CD14-positive monocyte (primary cell): ENCODE results near the gene STAP2. TPM values are rescaled to one million over a fixed set of nuclear protein-coding genes. Genes with fewer than 3 reads are reported as not detected.
A peak's percentile ranks its signal among the peaks of the same experiment; 100 is the strongest.

ENCODE experiments used
- DNase-seq, 3 donors: peaks; one replicate each; pipeline ENCODE4 v3.0.0-alpha.2; 2011 to 2022
- H2AFZ ChIP-seq: 2 replicates; pipeline ENCODE4 v1.6.0; 2012; ENCODE audit warnings: mild to moderate bottlenecking, low read depth, low read length, inconsistent platforms; ENCODE audit not compliant: insufficient read depth, poor library complexity, severe bottlenecking
- H3K27ac ChIP-seq, 2 donors: 1 replicate in 1 of 2; 2 replicates in 1 of 2; pipeline ENCODE4 v1.5.1; 2012 to 2013; ENCODE audit warnings: low read length in 2 of 2, control low read depth in 1 of 2, inconsistent platforms in 1 of 2, low read depth in 1 of 2, mild to moderate bottlenecking in 1 of 2
- H3K27me3 ChIP-seq, 2 donors: one replicate each; pipeline versions ENCODE4 v1.6.0 to v1.6.1; 2011 to 2013; ENCODE audit warnings: low read length in 2 of 2; ENCODE audit not compliant: control insufficient read depth in 2 of 2, insufficient read depth in 2 of 2
- H3K36me3 ChIP-seq, 2 donors: replicated peaks in 1 of 2; 1 replicate in 1 of 2; 2 replicates in 1 of 2; pipeline versions ENCODE4 v1.5.1 to v1.6.1; 2012 to 2013; ENCODE audit warnings: low read length in 2 of 2, control low read depth in 1 of 2, inconsistent platforms in 1 of 2, mild to moderate bottlenecking in 1 of 2; ENCODE audit not compliant: insufficient read depth in 2 of 2, control insufficient read depth in 1 of 2
- H3K4me1 ChIP-seq, 2 donors: 1 replicate in 1 of 2; 2 replicates in 1 of 2; pipeline versions ENCODE4 v1.5.1 to v1.6.1; 2012 to 2013; ENCODE audit warnings: low read length in 2 of 2, control low read depth in 1 of 2, inconsistent platforms in 1 of 2, mild to moderate bottlenecking in 1 of 2, moderate library complexity in 1 of 2; ENCODE audit not compliant: insufficient read depth in 2 of 2, control insufficient read depth in 1 of 2
- H3K4me2 ChIP-seq: replicated peaks from 2 replicates; pipeline ENCODE3; 2012; ENCODE audit warnings: low read length, moderate library complexity, mild to moderate bottlenecking; ENCODE audit not compliant: poor library complexity, severe bottlenecking; ENCODE audit errors: extremely low read depth
- H3K4me3 ChIP-seq, 3 experiments: fragments of 200-600 bp in 1 of 3; sonication (generic) in 1 of 3; replicated peaks in 1 of 3; 1 replicate in 2 of 3; 2 replicates in 1 of 3; pipeline ENCODE4 v1.5.1; 2011 to 2013; ENCODE audit warnings: low read length in 3 of 3, mild to moderate bottlenecking in 3 of 3, control low read depth in 2 of 3, low read depth in 2 of 3, inconsistent platforms in 1 of 3, moderate library complexity in 1 of 3
- H3K79me2 ChIP-seq: 2 replicates; pipeline ENCODE4 v1.6.0; 2012; ENCODE audit warnings: mild to moderate bottlenecking, control low read depth, inconsistent platforms, low read length, moderate library complexity; ENCODE audit not compliant: insufficient read depth
- H3K9ac ChIP-seq: 2 replicates; pipeline ENCODE4 v1.6.0; 2017; ENCODE audit warnings: low read length, mild to moderate bottlenecking; ENCODE audit not compliant: insufficient read depth, poor library complexity, severe bottlenecking
- H3K9me3 ChIP-seq, 2 donors: replicated peaks in 1 of 2; 1 replicate in 1 of 2; 2 replicates in 1 of 2; pipeline versions ENCODE4 v1.5.1 to v1.6.1; 2012 to 2013; ENCODE audit warnings: low read length in 2 of 2, control low read depth in 1 of 2; ENCODE audit not compliant: control insufficient read depth in 1 of 2, insufficient read depth in 1 of 2
- H4K20me1 ChIP-seq: 2 replicates; pipeline ENCODE4 v1.6.0; 2012; ENCODE audit warnings: mild to moderate bottlenecking, low read length, control low read depth, moderate library complexity; ENCODE audit not compliant: insufficient read depth
- H3K27ac Mint-ChIP-seq, 7 donors: one replicate each; pipeline ENCODE4 v1.8.0; 2020; ENCODE audit warnings: mild to moderate bottlenecking in 7 of 7, mixed read lengths in 7 of 7, moderate library complexity in 6 of 7, inconsistent platforms in 2 of 7
- H3K27me3 Mint-ChIP-seq, 3 donors: one replicate each; pipeline ENCODE4 v1.8.0; 2021 to 2022; ENCODE audit warnings: low read depth in 3 of 3, mild to moderate bottlenecking in 3 of 3, mixed read lengths in 3 of 3, moderate library complexity in 3 of 3, inconsistent platforms in 1 of 3
- H3K36me3 Mint-ChIP-seq, 2 donors: one replicate each; pipeline ENCODE4 v1.8.0; 2020; ENCODE audit warnings: mixed read lengths in 2 of 2, inconsistent platforms in 1 of 2, mild to moderate bottlenecking in 1 of 2
- H3K4me1 Mint-ChIP-seq: one replicate; pipeline ENCODE4 v1.8.0; 2020; ENCODE audit warnings: mild to moderate bottlenecking, mixed read lengths
- H3K4me3 Mint-ChIP-seq, 2 donors: one replicate each; pipeline ENCODE4 v1.8.0; 2020; ENCODE audit warnings: mild to moderate bottlenecking in 2 of 2, mixed read lengths in 2 of 2, moderate library complexity in 1 of 2
- H3K9me3 Mint-ChIP-seq, 7 donors: one replicate each; pipeline ENCODE4 v1.8.0; 2020 to 2022; ENCODE audit warnings: mixed read lengths in 7 of 7, mild to moderate bottlenecking in 6 of 7, moderate library complexity in 6 of 7, inconsistent platforms in 2 of 7
- WGBS: methylation state at CpG from one replicate; pipeline ENCODE4 v1.1.5; 2013; ENCODE audit warnings: missing lambda C conversion rate; ENCODE audit not compliant: insufficient coverage; 5-methylcytosine and 5-hydroxymethylcytosine counted together
- intact Hi-C, 2 donors: fragments of 100-400 bp; cut with micrococcal nuclease; formaldehyde crosslinking; loops; one replicate each; pipeline versions ENCODE4 v1.15.0 to v1.15.1; 2023
- polyA plus RNA-seq, 3 donors: library from polyadenylated mRNA; depleted of rRNA in 1 of 3; unstranded in 2 of 3; stranded (reverse) in 1 of 3; fragments of 300-500 nt in 2 of 3; fragments of >200 nt in 1 of 3; fragmentation: Illumina TruSeq in 2 of 3; gene quantifications; 1 replicate in 2 of 3; 2 replicates in 1 of 3; pipeline ENCODE4 v1.2.3, GENCODE V29; 2012 to 2021
- TF ChIP-seq, protein P1 (sequence below): fragments of 200-600 bp; IDR thresholded peaks from one replicate; pipeline ENCODE4 v1.8.0; 2022; ENCODE audit warnings: antibody characterized with exemption, mild to moderate bottlenecking

STAP2 gene
- polyA plus RNA-seq, 3 donors = 0.11 to 0.17 TPM; not detected in 1

GRCh38 chr19:4304538-4305256 lies 33.9 kb downstream of the STAP2 start, which contains the start of gene FSD1:
Gene FSD1, plus strand, starts transcription at chr19:4304598. Its CDS starts 149 bp downstream, at chr19:4304747.
- H3K4me2 ChIP-seq = peak within 1 kb of the TSS; percentile 36
- no peaks in the 10 kb centered on the region for H4K20me1 ChIP-seq
- no peak for DNase-seq
- H3K36me3 ChIP-seq = no peaks in the 10 kb centered on the region
- Mint-ChIP-seq H3K4me1 (peaks cover 12% of the 10 kb centered on the region), H3K36me3 (no peaks in the 10 kb centered on the region), H3K4me3 (no peak within 1 kb of the TSS), H3K9me3 (peaks cover 0 to 2% (median 0%) of the 10 kb centered on the region in 7 donors), H3K27ac (no peak within 1 kb of the TSS), H3K27me3 (peaks cover 7 to 9% (median 8%) of the 10 kb centered on the region in 3 donors)
- H3K9me3 ChIP-seq = no peaks in the 10 kb centered on the region
- no peak within 1 kb of the TSS for H3K9ac ChIP-seq
- H3K27ac ChIP-seq = no peak within 1 kb of the TSS
- H3K4me3 ChIP-seq = no peak within 1 kb of the TSS
- H2AFZ ChIP-seq = peak within 1 kb of the TSS; percentile 41
- H3K4me1 ChIP-seq = peaks cover 0 to 4% of the 10 kb centered on the region in 2 donors
- H3K79me2 ChIP-seq = no peaks in the 10 kb centered on the region
- 6% methylated on average over 31 of the region's 63 CpGs for whole genome bisulfite sequencing
- TF ChIP-seq, protein P1, sequence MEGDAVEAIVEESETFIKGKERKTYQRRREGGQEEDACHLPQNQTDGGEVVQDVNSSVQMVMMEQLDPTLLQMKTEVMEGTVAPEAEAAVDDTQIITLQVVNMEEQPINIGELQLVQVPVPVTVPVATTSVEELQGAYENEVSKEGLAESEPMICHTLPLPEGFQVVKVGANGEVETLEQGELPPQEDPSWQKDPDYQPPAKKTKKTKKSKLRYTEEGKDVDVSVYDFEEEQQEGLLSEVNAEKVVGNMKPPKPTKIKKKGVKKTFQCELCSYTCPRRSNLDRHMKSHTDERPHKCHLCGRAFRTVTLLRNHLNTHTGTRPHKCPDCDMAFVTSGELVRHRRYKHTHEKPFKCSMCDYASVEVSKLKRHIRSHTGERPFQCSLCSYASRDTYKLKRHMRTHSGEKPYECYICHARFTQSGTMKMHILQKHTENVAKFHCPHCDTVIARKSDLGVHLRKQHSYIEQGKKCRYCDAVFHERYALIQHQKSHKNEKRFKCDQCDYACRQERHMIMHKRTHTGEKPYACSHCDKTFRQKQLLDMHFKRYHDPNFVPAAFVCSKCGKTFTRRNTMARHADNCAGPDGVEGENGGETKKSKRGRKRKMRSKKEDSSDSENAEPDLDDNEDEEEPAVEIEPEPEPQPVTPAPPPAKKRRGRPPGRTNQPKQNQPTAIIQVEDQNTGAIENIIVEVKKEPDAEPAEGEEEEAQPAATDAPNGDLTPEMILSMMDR = no peak
- no peaks in the 10 kb centered on the region for H3K27me3 ChIP-seq
- intact Hi-C loops = no loop called here

GRCh38 chr19:4303819-4304537 lies 34.6 kb downstream of the STAP2 start:
- H3K4me1 ChIP-seq = peaks cover 0 to 4% of the 10 kb centered on the region in 2 donors
- H3K9me3 Mint-ChIP-seq = peaks cover 0 to 2% (median 0%) of the 10 kb centered on the region in 7 donors
- H3K36me3 ChIP-seq = no peaks in the 10 kb centered on the region
- H3K4me3 Mint-ChIP-seq = no peak overlapping the region
- peaks cover 12% of the 10 kb centered on the region for H3K4me1 Mint-ChIP-seq
- peak overlapping the region; percentile 41 for H2AFZ ChIP-seq
- intact Hi-C loops = no loop called here
- no peaks in the 10 kb centered on the region for H3K79me2 ChIP-seq
- H3K27ac Mint-ChIP-seq = no peak overlapping the region
- H3K27me3 Mint-ChIP-seq = peaks cover 5 to 9% (median 8%) of the 10 kb centered on the region in 3 donors
- H3K27me3 ChIP-seq = no peaks in the 10 kb centered on the region
- H3K4me3 ChIP-seq = no peak overlapping the region
- 44% methylated on average over 7 of the region's 18 CpGs for WGBS
- H4K20me1 ChIP-seq = no peaks in the 10 kb centered on the region
- H3K36me3 Mint-ChIP-seq = no peaks in the 10 kb centered on the region
- no peak for DNase-seq
- H3K4me2 ChIP-seq = peak overlapping the region; percentile 36
- no peaks in the 10 kb centered on the region for H3K9me3 ChIP-seq
- TF ChIP-seq, protein P1 = no peak
- no peak overlapping the region for H3K27ac ChIP-seq
- no peak overlapping the region for H3K9ac ChIP-seq
